Measurements from ENCODE around the gene NT5C2. TPM values are rescaled to one million over a fixed set of nuclear protein-coding genes. Genes with fewer than 3 reads are reported as not detected.
"Not testable (repeated sequence)": the region's sequence is repeated elsewhere in the genome, so short reads cannot be mapped to it uniquely, and the experiment has no call there.

Gene NT5C2
- total and polyA plus RNA-seq, 2 donors (not counting 1 experiment from before 2014, with no cell fraction given), result 74.3 to 82.2 TPM

DNA sequence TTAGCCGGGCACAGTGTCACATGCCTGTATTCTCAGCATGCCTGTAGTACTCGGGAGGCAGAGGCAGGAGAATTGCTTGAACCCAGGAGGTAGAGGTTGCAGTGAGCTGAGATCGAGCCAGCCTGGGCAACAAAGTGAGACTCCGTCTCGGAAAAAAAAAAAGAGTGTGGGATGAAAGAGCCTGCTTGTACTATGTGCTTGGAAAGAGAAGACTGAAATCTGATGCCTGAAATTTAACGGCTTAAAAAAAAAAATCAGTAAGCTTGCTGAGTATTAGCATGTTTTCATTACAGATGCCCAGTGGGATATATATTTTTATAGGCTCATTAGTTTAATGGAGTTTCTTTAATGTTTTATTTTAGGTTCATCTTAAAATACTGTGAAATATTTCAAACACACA is 4.2 kb downstream of the NT5C2 start:
- H3K4me3 ChIP-seq (replicated peaks in 1 of 4; ENCODE audit: control extremely low read depth in 1 of 4, insufficient read depth in 1 of 4, low read depth in 3 of 4, low read length in 4 of 4), result peak overlapping the region in 1 of 4 experiments; percentile 23
- H3K36me3 ChIP-seq (ENCODE audit: control insufficient read depth, insufficient read depth, low read length), result no peaks in the 10 kb centered on the region
- no peak overlapping the region for H3K9ac ChIP-seq (ENCODE audit: insufficient read depth, low read length)
- H3K9me3 ChIP-seq (ENCODE audit: control insufficient read depth, insufficient read depth, low read depth, low read length), result no peaks in the 10 kb centered on the region
- H4K20me1 ChIP-seq (ENCODE audit: control insufficient read depth, extremely low read depth, insufficient read depth, low read length), result no peaks in the 10 kb centered on the region
- TF ChIP-seq, protein P1, sequence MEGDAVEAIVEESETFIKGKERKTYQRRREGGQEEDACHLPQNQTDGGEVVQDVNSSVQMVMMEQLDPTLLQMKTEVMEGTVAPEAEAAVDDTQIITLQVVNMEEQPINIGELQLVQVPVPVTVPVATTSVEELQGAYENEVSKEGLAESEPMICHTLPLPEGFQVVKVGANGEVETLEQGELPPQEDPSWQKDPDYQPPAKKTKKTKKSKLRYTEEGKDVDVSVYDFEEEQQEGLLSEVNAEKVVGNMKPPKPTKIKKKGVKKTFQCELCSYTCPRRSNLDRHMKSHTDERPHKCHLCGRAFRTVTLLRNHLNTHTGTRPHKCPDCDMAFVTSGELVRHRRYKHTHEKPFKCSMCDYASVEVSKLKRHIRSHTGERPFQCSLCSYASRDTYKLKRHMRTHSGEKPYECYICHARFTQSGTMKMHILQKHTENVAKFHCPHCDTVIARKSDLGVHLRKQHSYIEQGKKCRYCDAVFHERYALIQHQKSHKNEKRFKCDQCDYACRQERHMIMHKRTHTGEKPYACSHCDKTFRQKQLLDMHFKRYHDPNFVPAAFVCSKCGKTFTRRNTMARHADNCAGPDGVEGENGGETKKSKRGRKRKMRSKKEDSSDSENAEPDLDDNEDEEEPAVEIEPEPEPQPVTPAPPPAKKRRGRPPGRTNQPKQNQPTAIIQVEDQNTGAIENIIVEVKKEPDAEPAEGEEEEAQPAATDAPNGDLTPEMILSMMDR (conservative IDR thresholded peaks at IDR 0.05 in 1 of 2, IDR thresholded peaks at IDR 0.05 in 1 of 2; ENCODE audit: low read depth in 1 of 2, low read length in 2 of 2), result no peak
- no peak for TF ChIP-seq EZH2 (IDR thresholded peaks at IDR 0.05; ENCODE audit: low read length, missing control alignments)
- no peak overlapping the region for H2AFZ ChIP-seq (ENCODE audit: low read length)
- peaks cover 84% of the 10 kb centered on the region for H3K79me2 ChIP-seq (ENCODE audit: control insufficient read depth, insufficient read depth, low read length)
- H3K27me3 ChIP-seq (ENCODE audit: control insufficient read depth, insufficient read depth, low read length), result no peaks in the 10 kb centered on the region
- H3K4me2 ChIP-seq (ENCODE audit: extremely low read depth, insufficient read depth, low read length), result peak overlapping the region; percentile 62
- peaks cover 8% of the 10 kb centered on the region for H3K4me1 ChIP-seq (ENCODE audit: control insufficient read depth, extremely low read depth, insufficient read depth, low read length)
- no peak overlapping the region for H3K27ac ChIP-seq (ENCODE audit: insufficient read depth, low read length)
- peak; percentile 55 to 58 for DNase-seq (ENCODE audit: low read depth in 2 of 2)

DNA sequence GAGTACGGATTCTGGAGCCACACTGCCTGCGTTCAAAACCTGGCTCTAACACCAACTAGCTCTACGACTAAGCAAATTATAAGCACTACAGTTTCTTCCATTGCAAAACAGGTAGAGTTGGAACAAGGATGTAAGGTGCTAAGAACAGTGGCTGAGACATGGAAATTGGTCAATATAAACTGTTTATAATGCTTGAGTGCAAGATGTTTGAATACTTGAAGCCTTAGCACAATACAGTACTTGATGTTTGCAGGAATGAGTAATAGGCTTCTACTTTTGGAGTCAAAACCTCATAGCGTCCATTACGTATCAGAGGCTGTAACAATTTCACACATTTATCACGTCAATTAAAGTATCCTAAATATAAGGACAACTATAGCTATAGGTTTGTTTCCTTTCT is 6.9 kb downstream of the NT5C2 start:
- no peak overlapping the region for H3K4me2 ChIP-seq (ENCODE audit: extremely low read depth, insufficient read depth, low read length)
- TF ChIP-seq, protein P1 (conservative IDR thresholded peaks at IDR 0.05 in 1 of 2, IDR thresholded peaks at IDR 0.05 in 1 of 2; ENCODE audit: low read depth in 1 of 2, low read length in 2 of 2), result no peak
- TF ChIP-seq EZH2 (IDR thresholded peaks at IDR 0.05; ENCODE audit: low read length, missing control alignments), result no peak
- peak in 1 of 2 donors; percentile 12 for DNase-seq (ENCODE audit: low read depth in 2 of 2)
- no peak overlapping the region for H3K9ac ChIP-seq (ENCODE audit: insufficient read depth, low read length)
- H3K36me3 ChIP-seq (ENCODE audit: control insufficient read depth, insufficient read depth, low read length), result no peaks in the 10 kb centered on the region
- H4K20me1 ChIP-seq (ENCODE audit: control insufficient read depth, extremely low read depth, insufficient read depth, low read length), result no peaks in the 10 kb centered on the region
- H3K79me2 ChIP-seq (ENCODE audit: control insufficient read depth, insufficient read depth, low read length), result peaks cover 81% of the 10 kb centered on the region
- no peak overlapping the region for H3K4me3 ChIP-seq (replicated peaks in 1 of 4; ENCODE audit: control extremely low read depth in 1 of 4, insufficient read depth in 1 of 4, low read depth in 3 of 4, low read length in 4 of 4)
- H3K27me3 ChIP-seq (ENCODE audit: control insufficient read depth, insufficient read depth, low read length), result no peaks in the 10 kb centered on the region
- no peaks in the 10 kb centered on the region for H3K9me3 ChIP-seq (ENCODE audit: control insufficient read depth, insufficient read depth, low read depth, low read length)
- no peak overlapping the region for H2AFZ ChIP-seq (ENCODE audit: low read length)
- H3K27ac ChIP-seq (ENCODE audit: insufficient read depth, low read length), result no peak overlapping the region
- peaks cover 4% of the 10 kb centered on the region for H3K4me1 ChIP-seq (ENCODE audit: control insufficient read depth, extremely low read depth, insufficient read depth, low read length)

DNA sequence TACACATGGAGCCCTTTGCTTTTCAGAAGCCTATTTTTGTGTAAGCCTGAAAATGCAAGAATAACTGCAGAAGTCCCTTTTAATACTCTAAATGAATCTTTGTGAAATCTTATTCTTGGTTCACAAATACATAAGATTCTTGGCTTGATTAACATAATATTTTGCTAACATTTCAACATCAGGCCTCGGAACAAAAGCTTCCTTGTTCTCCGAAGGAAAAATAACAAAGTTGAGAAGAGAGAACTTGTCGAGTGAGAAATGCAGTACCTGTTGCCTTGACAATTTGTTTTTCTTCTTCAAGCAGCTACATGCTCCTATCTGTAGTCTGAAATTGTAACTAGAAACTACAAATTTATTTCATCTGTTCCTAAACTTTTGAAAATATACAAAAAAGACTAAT is 8.5 kb downstream of the NT5C2 start:
- Histone ChIP-seq H2AFZ (ENCODE audit: low read length) (no peak overlapping the region), H3K4me3 (replicated peaks in 1 of 4; ENCODE audit: control extremely low read depth in 1 of 4, insufficient read depth in 1 of 4, low read depth in 3 of 4, low read length in 4 of 4) (no peak overlapping the region), H3K4me2 (ENCODE audit: extremely low read depth, insufficient read depth, low read length) (no peak overlapping the region), H3K36me3 (ENCODE audit: control insufficient read depth, insufficient read depth, low read length) (peaks cover 2% of the 10 kb centered on the region), H3K4me1 (ENCODE audit: control insufficient read depth, extremely low read depth, insufficient read depth, low read length) (peaks cover 4% of the 10 kb centered on the region), H3K9ac (ENCODE audit: insufficient read depth, low read length) (no peak overlapping the region), H3K27me3 (ENCODE audit: control insufficient read depth, insufficient read depth, low read length) (no peaks in the 10 kb centered on the region), H3K9me3 (ENCODE audit: control insufficient read depth, insufficient read depth, low read depth, low read length) (no peaks in the 10 kb centered on the region), H4K20me1 (ENCODE audit: control insufficient read depth, extremely low read depth, insufficient read depth, low read length) (no peaks in the 10 kb centered on the region), H3K79me2 (ENCODE audit: control insufficient read depth, insufficient read depth, low read length) (peaks cover 72% of the 10 kb centered on the region), H3K27ac (ENCODE audit: insufficient read depth, low read length) (no peak overlapping the region)
- peak; percentile 40 to 42 for DNase-seq (ENCODE audit: low read depth in 2 of 2)
- TF ChIP-seq, protein P1 (conservative IDR thresholded peaks at IDR 0.05 in 1 of 2, IDR thresholded peaks at IDR 0.05 in 1 of 2; ENCODE audit: low read depth in 1 of 2, low read length in 2 of 2), result no peak

DNA sequence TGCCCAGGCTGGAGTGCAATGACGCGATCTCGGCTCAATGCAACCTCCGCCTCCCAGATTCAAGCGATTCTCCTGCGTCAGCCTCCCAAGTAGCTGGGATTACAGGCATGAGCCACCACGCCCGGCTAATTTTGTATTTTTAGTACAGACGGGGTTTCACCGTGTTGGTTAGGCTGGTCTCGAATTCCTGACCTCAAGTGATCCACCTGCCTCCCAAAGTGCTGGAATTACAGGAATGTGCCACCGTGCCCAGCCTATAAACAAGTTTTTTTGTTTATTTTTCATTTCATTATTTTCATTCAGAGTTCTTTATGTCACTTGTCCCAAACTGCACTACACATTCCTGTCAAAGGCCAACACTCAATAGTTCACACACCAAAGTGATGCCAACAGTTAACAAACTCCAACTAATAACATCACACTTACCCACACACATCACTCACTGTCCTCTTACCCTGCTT is 9.1 kb downstream of the NT5C2 start:
- H4K20me1 ChIP-seq (ENCODE audit: control insufficient read depth, extremely low read depth, insufficient read depth, low read length); H3K4me3 ChIP-seq (replicated peaks in 1 of 4; ENCODE audit: control extremely low read depth in 1 of 4, insufficient read depth in 1 of 4, low read depth in 3 of 4, low read length in 4 of 4); H2AFZ ChIP-seq (ENCODE audit: low read length): not testable (repeated sequence)

More for the DNA sequence above, 9.1 kb downstream of the NT5C2 start:
- H3K9ac ChIP-seq (ENCODE audit: insufficient read depth, low read length); H3K9me3 ChIP-seq (ENCODE audit: control insufficient read depth, insufficient read depth, low read depth, low read length); H3K4me1 ChIP-seq (ENCODE audit: control insufficient read depth, extremely low read depth, insufficient read depth, low read length); H3K27ac ChIP-seq (ENCODE audit: insufficient read depth, low read length); H3K27me3 ChIP-seq (ENCODE audit: control insufficient read depth, insufficient read depth, low read length); H3K36me3 ChIP-seq (ENCODE audit: control insufficient read depth, insufficient read depth, low read length); DNase-seq (ENCODE audit: low read depth in 2 of 2): not testable (repeated sequence)
- H3K4me2 ChIP-seq (ENCODE audit: extremely low read depth, insufficient read depth, low read length), result peak overlapping the region; percentile 37
- H3K79me2 ChIP-seq (ENCODE audit: control insufficient read depth, insufficient read depth, low read length), result peaks cover 69% of the 10 kb centered on the region

Measured in fibroblast of lung (primary cell).